PC-9 (cell line): Measurements from ENCODE around the gene PRC1. TPM values are rescaled to one million over a fixed set of nuclear protein-coding genes. Genes with fewer than 3 reads are reported as not detected.

Source experiments
- BruUV-seq: library from RNA; stranded (reverse); fragments of 400-500 nt; replicated peaks from 2 replicates; lab custom pipeline; 2021; lab: Mats Ljungman, UMichigan
- CTCF ChIA-PET: fragments of 300-600 bp; sonication (Branson Sonifier 250); formaldehyde crosslinking; loops from one replicate; lab custom pipeline; 2022; ENCODE audit warnings: antibody characterized with exemption; lab: Charles Lee
- POLR2A ChIA-PET: fragments of 300-600 bp; sonication (Branson Sonifier 250); formaldehyde crosslinking; loops from one replicate; lab custom pipeline; 2022; ENCODE audit warnings: antibody characterized with exemption; ENCODE audit not compliant: unreplicated experiment; lab: Charles Lee
- DNase-seq, 2 experiments: peaks; one replicate each; pipeline versions ENCODE4 v3.0.0 to v3.0.0-alpha.2; 2015 to 2022; ENCODE audit warnings: mixed read lengths in 1 of 2
- H2AFZ ChIP-seq: fragments of 200-600 bp; sonication (generic); 2 replicates; pipeline ENCODE4 v1.8.1; 2017; ENCODE audit warnings: antibody characterized with exemption
- H3F3A ChIP-seq: fragments of 200-600 bp; sonication (generic); 2 replicates; pipeline ENCODE4 v1.8.1; 2017; ENCODE audit warnings: antibody characterized with exemption, mild to moderate bottlenecking, low read depth; ENCODE audit not compliant: insufficient read depth
- H3K27ac ChIP-seq: fragments of 200-600 bp; sonication (generic); 2 replicates; pipeline ENCODE4 v1.6.1; 2016; ENCODE audit warnings: mixed run types
- H3K27me3 ChIP-seq: fragments of 200-600 bp; sonication (generic); 2 replicates; pipeline ENCODE4 v1.6.1; 2016; ENCODE audit warnings: low read depth, mixed run types; ENCODE audit not compliant: insufficient read depth
- H3K36me3 ChIP-seq: fragments of 200-600 bp; sonication (generic); 2 replicates; pipeline ENCODE4 v1.6.1; 2016; ENCODE audit warnings: low read depth, mixed run types
- H3K4me1 ChIP-seq: fragments of 200-600 bp; sonication (generic); replicated peaks from 2 replicates; pipeline ENCODE4 v1.6.1; 2016; ENCODE audit warnings: mixed run types; ENCODE audit not compliant: insufficient read depth
- H3K4me2 ChIP-seq: fragments of 200-600 bp; sonication (generic); 2 replicates; pipeline ENCODE4 v1.6.1; 2017; ENCODE audit warnings: mixed run types
- H3K4me3 ChIP-seq: fragments of 200-600 bp; sonication (generic); 2 replicates; pipeline ENCODE4 v1.6.1; 2016; ENCODE audit warnings: mixed run types
- H3K79me2 ChIP-seq: fragments of 200-600 bp; sonication (generic); 2 replicates; pipeline ENCODE4 v1.6.1; 2017; ENCODE audit warnings: low read depth, mixed run types
- H3K9me2 ChIP-seq: fragments of 200-600 bp; sonication (generic); 2 replicates; pipeline ENCODE4 v1.8.1; 2017; ENCODE audit warnings: mild to moderate bottlenecking; ENCODE audit not compliant: insufficient read depth
- H3K9me3 ChIP-seq: fragments of 200-600 bp; sonication (generic); 2 replicates; pipeline ENCODE4 v1.8.1; 2016; ENCODE audit warnings: low read depth; ENCODE audit not compliant: insufficient read depth
- H4K20me1 ChIP-seq: fragments of 200-600 bp; sonication (generic); 2 replicates; pipeline ENCODE4 v1.8.1; 2017; ENCODE audit not compliant: insufficient read depth
- CTCF ChIP-seq: fragments of 200-600 bp; sonication (generic); conservative IDR thresholded peaks from 2 replicates; pipeline ENCODE4 v1.6.1; 2017; ENCODE audit warnings: mixed run types, antibody characterized with exemption, mild to moderate bottlenecking, moderate library complexity
- EZH2 ChIP-seq: fragments of 200-600 bp; sonication (generic); IDR thresholded peaks from 2 replicates; pipeline ENCODE4 v1.8.0; 2017; ENCODE audit warnings: antibody characterized with exemption, low read depth
- intact Hi-C: fragments of 100-400 bp; cut with micrococcal nuclease; formaldehyde crosslinking; loops from one replicate; pipeline ENCODE4 v1.10.0; 2022; ENCODE audit not compliant: unreplicated experiment
- total RNA-seq: library from RNA; stranded (reverse); gene quantifications from 2 replicates; pipeline ENCODE4 v1.2.3, GENCODE V29; 2021

PRC1 gene
- total RNA-seq, 1 experiment from 2014 or later = 145 TPM

- Histone ChIP-seq H3K4me2 (peak overlapping the region; percentile 83), H2AFZ (no peak overlapping the region), H3K27ac (no peak overlapping the region), H3K36me3 (no peaks in the 10 kb centered on the region), H3K27me3 (no peaks in the 10 kb centered on the region), H3F3A (peaks cover 18% of the 10 kb centered on the region), H3K9me3 (no peaks in the 10 kb centered on the region), H3K4me1 (peaks cover 10% of the 10 kb centered on the region), H4K20me1 (no peaks in the 10 kb centered on the region; the same call in 1 of the 2 replicates), H3K4me3 (peak overlapping the region; percentile 98), H3K9me2 (no peaks in the 10 kb centered on the region), H3K79me2 (peaks cover 25% of the 10 kb centered on the region)
- POLR2A ChIA-PET = no interaction called here
- DNase-seq = peak in 1 of 2 experiments; percentile 21
- TF ChIP-seq CTCF (peak; percentile 68), EZH2 (no peak)
- intact Hi-C loops = loop anchor here (5.0 kb wide), 2 partner anchors 76 to 316 kb away; no protein-coding TSS in a partner anchor
- BruUV-seq = no TSS peak
- CTCF ChIA-PET = interaction anchor here (0.5 to 1.6 kb wide), 12 partner anchors 12 to 1601 kb away, joined by 3 to 12 read pairs (median 5); partner anchors contain the start of gene PRC1
These were observed 37.9 kb downstream of the PRC1 start for GRCh38 chr15:90956274-90957030.

GRCh38 chr15:90955624-90956273 lies 38.6 kb downstream of the PRC1 start:
- BruUV-seq = TSS peak; percentile 49
- H3K4me2 ChIP-seq = peak overlapping the region; percentile 83
- DNase-seq = peak in 1 of 2 experiments; percentile 20
- H3K9me2 ChIP-seq = no peaks in the 10 kb centered on the region
- no peaks in the 10 kb centered on the region for H3K9me3 ChIP-seq
- peak overlapping the region; percentile 98 for H3K4me3 ChIP-seq
- H3F3A ChIP-seq = peaks cover 18% of the 10 kb centered on the region
- ChIA-PET POLR2A (no interaction called here), CTCF (interaction anchor here (0.5 to 1.6 kb wide), 9 partner anchors 13 to 1012 kb away, joined by 3 to 12 read pairs (median 8); partner anchors contain the start of gene PRC1)
- H3K27me3 ChIP-seq = no peaks in the 10 kb centered on the region
- intact Hi-C loops = loop anchor here (5.0 kb wide), 2 partner anchors 77 to 317 kb away; no protein-coding TSS in a partner anchor
- 0 out of 2 replicates have a peak overlapping the region, but pooled peaks have one; percentile 100 for H2AFZ ChIP-seq
- H3K36me3 ChIP-seq = no peaks in the 10 kb centered on the region
- no peaks in the 10 kb centered on the region; the same call in 1 of the 2 replicates for H4K20me1 ChIP-seq
- no peak overlapping the region for H3K27ac ChIP-seq
- TF ChIP-seq CTCF (no peak), EZH2 (no peak)
- H3K4me1 ChIP-seq = peaks cover 10% of the 10 kb centered on the region
- H3K79me2 ChIP-seq = peaks cover 25% of the 10 kb centered on the region
